ENCODE results near the gene SCARB1.

The SCARB1 gene

GRCh38 chr12:124756760-124757159 lies 106.9 kb downstream of the SCARB1 start:
- DNase-seq, result no peak

GRCh38 chr12:124756166-124756565 lies 107.5 kb downstream of the SCARB1 start:
- DNase-seq, result no peak

- no peak for DNase-seq
Measured at GRCh38 chr12:124755801-124756148, 107.9 kb downstream of the SCARB1 start.

- DNase-seq, result no peak
Measured at GRCh38 chr12:124754949-124755800, 108.5 kb downstream of the SCARB1 start.

GRCh38 chr12:124754491-124754890 lies 109.2 kb downstream of the SCARB1 start:
- no peak for DNase-seq

GRCh38 chr12:124753993-124754392 lies 109.7 kb downstream of the SCARB1 start:
- DNase-seq, result no peak

GRCh38 chr12:124753228-124753591 lies 110.5 kb downstream of the SCARB1 start:
- DNase-seq, result no peak

GRCh38 chr12:124752437-124753227 lies 111.0 kb downstream of the SCARB1 start:
- no peak for DNase-seq

- no peak for DNase-seq
Measured at GRCh38 chr12:124751654-124752355, 111.9 kb downstream of the SCARB1 start.

GRCh38 chr12:124750787-124751471 lies 112.7 kb downstream of the SCARB1 start:
- no peak for DNase-seq

GRCh38 chr12:124750149-124750656 lies 113.5 kb downstream of the SCARB1 start:
- DNase-seq, result no peak

- DNase-seq, result no peak
Measured at GRCh38 chr12:124749725-124750124, 113.9 kb downstream of the SCARB1 start.

GRCh38 chr12:124747426-124748161 lies 116.1 kb downstream of the SCARB1 start:
- peak; percentile 75 for DNase-seq

- no peak for DNase-seq
Measured at GRCh38 chr12:124746649-124747425, 116.8 kb downstream of the SCARB1 start.

GRCh38 chr12:124745891-124746570 lies 117.6 kb downstream of the SCARB1 start:
- peak; percentile 85 for DNase-seq

- DNase-seq, result no peak
Measured at GRCh38 chr12:124745465-124745890, 118.2 kb downstream of the SCARB1 start.

GRCh38 chr12:124744659-124745464 lies 118.8 kb downstream of the SCARB1 start:
- DNase-seq, result peak; percentile 56

- no peak for DNase-seq
Measured at GRCh38 chr12:124744273-124744640, 119.4 kb downstream of the SCARB1 start.

- DNase-seq, result no peak
Measured at GRCh38 chr12:124743479-124744272, 120.0 kb downstream of the SCARB1 start.
